GM12874 (cell line): ENCODE measurements around the gene ZNF845.
A peak's percentile ranks its signal among the peaks of the same experiment; 100 is the strongest.

Experiments
- CTCF ChIP-seq: IDR thresholded peaks from 2 replicates; pipeline ENCODE4 v1.5.1; 2011; ENCODE audit warnings: low read depth, mild to moderate bottlenecking, control low read depth, low read length, moderate library complexity; ENCODE audit not compliant: insufficient read depth

The ZNF845 gene

GRCh38 chr19:53389571-53389970 is 56.0 kb downstream of the ZNF845 start:
- no peak for TF ChIP-seq CTCF

- TF ChIP-seq CTCF = no peak
These were observed 56.4 kb downstream of the ZNF845 start for GRCh38 chr19:53389978-53390377.

- no peak for TF ChIP-seq CTCF
These were observed 61.0 kb downstream of the ZNF845 start for GRCh38 chr19:53394522-53394973.

GRCh38 chr19:53394974-53395839 is 61.7 kb downstream of the ZNF845 start, which contains the start of gene ZNF765:
Gene ZNF765, plus strand, starts transcription at chr19:53395149. Its CDS starts 2,867 bp downstream, at chr19:53398016.
- peak; percentile 57 for TF ChIP-seq CTCF

- no peak for TF ChIP-seq CTCF
These were observed 62.9 kb downstream of the ZNF845 start for GRCh38 chr19:53396525-53396868.
